Measurements from ENCODE around the gene GRM1.

DNA sequence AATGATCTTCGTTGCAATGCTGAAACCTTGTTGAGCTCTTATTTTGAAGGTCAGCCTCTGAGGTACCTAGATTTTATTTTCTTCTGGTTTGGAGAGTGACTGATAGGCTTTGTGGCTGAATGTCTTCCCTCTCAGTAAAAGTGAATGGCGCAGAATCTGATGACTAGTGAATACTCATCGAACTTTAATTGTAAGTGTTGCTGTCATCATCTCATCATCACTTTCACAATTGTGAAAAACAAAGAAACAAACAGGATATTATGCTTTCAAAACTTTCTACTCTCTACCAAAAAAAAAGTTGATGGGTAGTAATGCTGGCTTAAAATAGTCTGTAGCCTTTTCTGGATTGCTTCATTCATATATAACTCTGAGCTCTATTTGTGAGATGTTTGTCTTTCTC is 275.3 kb downstream of the GRM1 start:
- TF ChIP-seq, protein P1, sequence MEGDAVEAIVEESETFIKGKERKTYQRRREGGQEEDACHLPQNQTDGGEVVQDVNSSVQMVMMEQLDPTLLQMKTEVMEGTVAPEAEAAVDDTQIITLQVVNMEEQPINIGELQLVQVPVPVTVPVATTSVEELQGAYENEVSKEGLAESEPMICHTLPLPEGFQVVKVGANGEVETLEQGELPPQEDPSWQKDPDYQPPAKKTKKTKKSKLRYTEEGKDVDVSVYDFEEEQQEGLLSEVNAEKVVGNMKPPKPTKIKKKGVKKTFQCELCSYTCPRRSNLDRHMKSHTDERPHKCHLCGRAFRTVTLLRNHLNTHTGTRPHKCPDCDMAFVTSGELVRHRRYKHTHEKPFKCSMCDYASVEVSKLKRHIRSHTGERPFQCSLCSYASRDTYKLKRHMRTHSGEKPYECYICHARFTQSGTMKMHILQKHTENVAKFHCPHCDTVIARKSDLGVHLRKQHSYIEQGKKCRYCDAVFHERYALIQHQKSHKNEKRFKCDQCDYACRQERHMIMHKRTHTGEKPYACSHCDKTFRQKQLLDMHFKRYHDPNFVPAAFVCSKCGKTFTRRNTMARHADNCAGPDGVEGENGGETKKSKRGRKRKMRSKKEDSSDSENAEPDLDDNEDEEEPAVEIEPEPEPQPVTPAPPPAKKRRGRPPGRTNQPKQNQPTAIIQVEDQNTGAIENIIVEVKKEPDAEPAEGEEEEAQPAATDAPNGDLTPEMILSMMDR (conservative IDR thresholded peaks at IDR 0.05) = no peak
- no peak for TF ChIP-seq ZFX (IDR thresholded peaks at IDR 0.05)

Measured in C4-2B (cell line).